ENCODE data around the gene FAM162B. TPM values are rescaled to one million over a fixed set of nuclear protein-coding genes. Genes with fewer than 3 reads are reported as not detected.
"Not testable (repeated sequence)": the region's sequence is repeated elsewhere in the genome, so short reads cannot be mapped to it uniquely, and the experiment has no call there.

Gene FAM162B
- total and polyA plus RNA-seq, 8 donors: 1.4 to 7.7 (median 3.2) TPM; not detected in 4

- Histone ChIP-seq H3K4me1 (no peaks in the 10 kb centered on the region), H3K27me3 (no peaks in the 10 kb centered on the region), H3K9me3 (no peaks in the 10 kb centered on the region), H3K36me3 (peaks cover 0 to 81% (median 70%) of the 10 kb centered on the region in 4 donors), H3K27ac (no peak overlapping the region), H3K4me3 (no peak overlapping the region)
- WGBS, 5 donors: 57 to 83% (median 67%) methylated on average over 1 of the region's 1 CpG
- no peak for DNase-seq
- intact Hi-C loops (cut with DNase I; ENCODE audit: low total_unique reads): no loop called here
- TF ChIP-seq POLR2A (IDR thresholded peaks at IDR 0.05) (no peak), POLR2AphosphoS5 (IDR thresholded peaks at IDR 0.05) (no peak), CTCF (IDR thresholded peaks at IDR 0.05) (no peak)
These were observed 59.6 kb downstream of the FAM162B start for GRCh38 chr6:116705917-116706316.

- H3K9me3 ChIP-seq; H3K27ac ChIP-seq; H3K27me3 ChIP-seq; DNase-seq; H3K4me3 ChIP-seq; intact Hi-C loops (cut with DNase I; ENCODE audit: low total_unique reads); H3K4me1 ChIP-seq: not testable (repeated sequence)
- WGBS, 5 donors: 98 to 100% (median 100%) methylated on average over 1 of the region's 1 CpG
- peaks cover 0 to 81% (median 80%) of the 10 kb centered on the region in 4 donors for H3K36me3 ChIP-seq
These were observed 61.6 kb downstream of the FAM162B start for GRCh38 chr6:116703888-116704287.

Other genes starting within 250 kb of the FAM162B start
- not detected for gene TRAPPC3L, start 220.0 kb downstream of the FAM162B start, total RNA-seq
- gene TRAPPC3L, start 220.0 kb downstream of the FAM162B start, polyA plus RNA-seq: not detected
- not detected for gene CALHM4, start 212.0 kb downstream of the FAM162B start, total RNA-seq
- gene CALHM4, start 212.0 kb downstream of the FAM162B start, polyA plus RNA-seq: not detected
- gene RWDD1, start 194.2 kb downstream of the FAM162B start, total RNA-seq: 10 to 100 TPM in 4 of 5 donors, 1 to 10 TPM in 1; 8.7 to 98.1 (median 25.7) TPM
- gene RWDD1, start 194.2 kb downstream of the FAM162B start, polyA plus RNA-seq: 10 to 100 TPM; 64.4 to 92.4 (median 68.2) TPM
- 1 to 10 TPM in 2 of 5 donors, under 1 TPM in 1, not detected in 2; under 0.01 to 5.3 (median 1.7) TPM for gene RSPH4A, start 149.2 kb downstream of the FAM162B start, total RNA-seq
- under 1 TPM; 0.18 to 0.31 (median 0.19) TPM for gene RSPH4A, start 149.2 kb downstream of the FAM162B start, polyA plus RNA-seq
- 10 to 100 TPM in 3 of 5 donors, 1 to 10 TPM in 2; 3.2 to 23.5 (median 13.4) TPM for gene ZUP1, start 97.0 kb downstream of the FAM162B start, total RNA-seq
- gene ZUP1, start 97.0 kb downstream of the FAM162B start, polyA plus RNA-seq: 1 to 10 TPM; 3.5 to 8.1 (median 6.6) TPM
- 10 to 100 TPM in 3 of 5 donors, 1 to 10 TPM in 2; 3.3 to 37.9 (median 12.3) TPM for gene KPNA5, start 84.5 kb downstream of the FAM162B start, total RNA-seq
- gene KPNA5, start 84.5 kb downstream of the FAM162B start, polyA plus RNA-seq: 1 to 10 TPM; 1.5 to 1.7 (median 1.7) TPM
- not detected for gene GPRC6A, start 63.4 kb upstream of the FAM162B start, total RNA-seq
- gene GPRC6A, start 63.4 kb upstream of the FAM162B start, polyA plus RNA-seq: not detected
- gene RFX6, start 111.5 kb upstream of the FAM162B start, total RNA-seq: 1 to 10 TPM in 3 of 5 donors, not detected in 2; 1.3 to 2.9 (median 1.7) TPM
- gene RFX6, start 111.5 kb upstream of the FAM162B start, polyA plus RNA-seq: 1 to 10 TPM in 2 of 3 donors, under 1 TPM in 1; 0.55 to 2.3 (median 1.6) TPM